Stimulated activated CD8-positive, alpha-beta memory T cell treated with anti-CD3 and anti-CD28 coated beads, Interleukin-15, amount 100 ng/mL, for 24 hours (primary cell): Measurements from ENCODE around the gene FARP1.

Experiments
- DNase-seq: peaks from one replicate; pipeline ENCODE4 v3.0.0-alpha.2; 2020; ENCODE audit warnings: low read depth

FARP1 gene

GRCh38 chr13:98332222-98332621, 189.3 kb downstream of the FARP1 start:
- DNase-seq = no peak

- DNase-seq = no peak
Measured at GRCh38 chr13:98332691-98333090, 189.8 kb downstream of the FARP1 start.

- no peak for DNase-seq
Measured at GRCh38 chr13:98333486-98333885, 190.6 kb downstream of the FARP1 start.

- DNase-seq = no peak
Measured at GRCh38 chr13:98334620-98335205, 191.8 kb downstream of the FARP1 start.

GRCh38 chr13:98335721-98336120, 192.8 kb downstream of the FARP1 start:
- no peak for DNase-seq

- no peak for DNase-seq
Measured at GRCh38 chr13:98338310-98338709, 195.4 kb downstream of the FARP1 start.

GRCh38 chr13:98339684-98340425, 197.0 kb downstream of the FARP1 start:
- no peak for DNase-seq

- no peak for DNase-seq
Measured at GRCh38 chr13:98342953-98343352, 200.1 kb downstream of the FARP1 start.

- no peak for DNase-seq
Measured at GRCh38 chr13:98343461-98343860, 200.6 kb downstream of the FARP1 start.

GRCh38 chr13:98344392-98344791, 201.5 kb downstream of the FARP1 start:
- no peak for DNase-seq

- DNase-seq = no peak
Measured at GRCh38 chr13:98345107-98345935, 202.4 kb downstream of the FARP1 start.

- no peak for DNase-seq
Measured at GRCh38 chr13:98346904-98347636, 204.2 kb downstream of the FARP1 start.

- DNase-seq = no peak
Measured at GRCh38 chr13:98347756-98348155, 204.9 kb downstream of the FARP1 start.

- DNase-seq = no peak
Measured at GRCh38 chr13:98348466-98349200, 205.7 kb downstream of the FARP1 start.

- no peak for DNase-seq
Measured at GRCh38 chr13:98349731-98350305, 206.9 kb downstream of the FARP1 start.

GRCh38 chr13:98350746-98351330, 207.9 kb downstream of the FARP1 start:
- DNase-seq = no peak

GRCh38 chr13:98351636-98352035, 208.7 kb downstream of the FARP1 start:
- no peak for DNase-seq

- no peak for DNase-seq
Measured at GRCh38 chr13:98352226-98352625, 209.3 kb downstream of the FARP1 start.

GRCh38 chr13:98353750-98354149, 210.9 kb downstream of the FARP1 start:
- DNase-seq = no peak

- no peak for DNase-seq
Measured at GRCh38 chr13:98358937-98359336, 216.0 kb downstream of the FARP1 start.

- DNase-seq = no peak
Measured at GRCh38 chr13:98360545-98360944, 217.7 kb downstream of the FARP1 start.
